Uterus (tissue), 4 donors: Measurements from ENCODE around the gene COL27A1. TPM values are rescaled to one million over a fixed set of nuclear protein-coding genes. Genes with fewer than 3 reads are reported as not detected.
"Not testable (repeated sequence)": the region's sequence is repeated elsewhere in the genome, so short reads cannot be mapped to it uniquely, and the experiment has no call there.

Experiments used
- DNase-seq, 2 donors: peaks; one replicate each; pipeline ENCODE4 v3.0.0-alpha.2; 2019 to 2020
- H3K27ac ChIP-seq, 2 donors: fragments of 200-600 bp; sonication (generic); 1 replicate in 1 of 2; 2 replicates in 1 of 2; pipeline ENCODE4 v1.5.1; 2016 to 2018
- H3K27me3 ChIP-seq, 2 donors: fragments of 200-600 bp; sonication (generic); one replicate each; pipeline ENCODE4 v1.5.1; 2018 to 2019; ENCODE audit warnings: control low read depth in 1 of 2
- H3K36me3 ChIP-seq, 2 donors: fragments of 200-600 bp; sonication (generic); one replicate each; pipeline ENCODE4 v1.5.1; 2019; ENCODE audit warnings: control low read depth in 1 of 2
- H3K4me1 ChIP-seq, 2 donors: fragments of 200-600 bp; sonication (generic); one replicate each; pipeline ENCODE4 v1.5.1; 2018 to 2019; ENCODE audit warnings: control low read depth in 1 of 2
- H3K4me3 ChIP-seq, 2 donors: fragments of 200-600 bp; sonication (generic); 1 replicate in 1 of 2; 2 replicates in 1 of 2; pipeline ENCODE4 v1.5.1; 2018 to 2019; ENCODE audit warnings: mild to moderate bottlenecking in 1 of 2
- H3K9me3 ChIP-seq, 2 donors: fragments of 200-600 bp; sonication (generic); one replicate each; pipeline ENCODE4 v1.5.1; 2019; ENCODE audit warnings: control low read depth in 1 of 2
- POLR2A ChIP-seq, 2 donors: fragments of 450-650 bp; IDR thresholded peaks; one replicate each; pipeline ENCODE4 v1.6.1; 2016; ENCODE audit warnings: antibody characterized with exemption in 2 of 2, mild to moderate bottlenecking in 1 of 2, moderate library complexity in 1 of 2
- intact Hi-C: fragments of 100-400 bp; cut with DNase I; formaldehyde crosslinking; loops from one replicate; pipeline ENCODE4 v1.15.1; 2023; ENCODE audit warnings: low total_unique reads
- total RNA-seq, 4 donors: library from RNA; depleted of rRNA in 3 of 4; stranded (reverse); fragments of >200 nt in 3 of 4; gene quantifications; one replicate each; pipeline versions ENCODE4 v1.1.0 to v1.2.4, GENCODE V29; 2014 to 2023
- TF ChIP-seq, protein P1 (sequence below), 4 experiments: fragments of 200-600 bp in 2 of 4; fragments of 450-650 bp in 2 of 4; sonication (generic) in 2 of 4; IDR thresholded peaks; one replicate each; pipeline ENCODE4 v1.5.1; 2016 to 2019; ENCODE audit warnings: antibody characterized with exemption in 4 of 4, mild to moderate bottlenecking in 2 of 4, moderate library complexity in 1 of 4
- donor health status: DM: yes; HTN: yes; CAD: no.

COL27A1 gene
- total RNA-seq, 4 donors from 2014 or later: 7.9 to 52.9 (median 43.3) TPM

DNA sequence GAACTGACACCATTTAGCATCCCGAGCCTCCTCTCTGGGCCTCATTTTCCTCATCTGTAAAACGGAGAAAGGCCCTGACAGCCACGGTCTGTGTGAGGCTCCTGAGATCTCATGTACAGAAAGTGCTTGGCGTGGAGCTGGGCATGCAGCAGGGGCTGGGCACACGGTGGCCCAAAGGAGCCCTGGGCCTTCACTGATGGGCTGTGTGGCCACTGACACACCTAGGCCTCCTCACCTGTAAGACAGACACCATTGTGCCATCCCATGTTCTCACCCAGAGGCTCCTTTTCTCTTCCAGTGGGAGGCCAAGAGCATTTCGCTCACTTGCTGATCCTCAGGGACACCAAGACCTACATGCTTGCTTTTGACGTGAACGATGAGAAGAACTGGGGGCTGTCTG, 169.2 kb downstream of the COL27A1 start:
- intact Hi-C loops: no loop called here

DNA sequence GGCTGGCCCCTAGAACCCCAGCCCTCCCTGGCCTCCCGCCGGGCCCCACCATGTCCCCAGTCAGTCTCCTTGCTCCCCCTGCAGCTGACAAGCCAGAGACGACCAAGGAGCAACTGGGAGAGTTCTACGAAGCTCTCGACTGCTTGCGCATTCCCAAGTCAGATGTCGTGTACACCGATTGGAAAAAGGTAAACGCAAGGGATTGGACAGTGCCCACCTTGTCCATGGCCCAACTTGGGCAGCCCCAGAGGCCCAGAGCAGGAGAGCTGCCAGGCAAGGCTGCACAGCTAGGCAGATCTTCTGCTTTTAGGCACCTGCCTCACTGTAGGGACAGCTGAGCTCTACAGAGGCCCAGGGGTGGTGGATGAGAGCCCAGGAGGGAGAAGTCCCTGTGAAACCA, 169.6 kb downstream of the COL27A1 start:
- DNase-seq, H3K27me3 ChIP-seq, H3K4me3 ChIP-seq, H3K36me3 ChIP-seq, H3K4me1 ChIP-seq, intact Hi-C loops, H3K27ac ChIP-seq, H3K9me3 ChIP-seq: not testable (repeated sequence)

More for the DNA sequence above, 169.2 kb downstream of the COL27A1 start:
- DNase-seq: no peak
- Histone ChIP-seq H3K9me3 (no peaks in the 10 kb centered on the region), H3K36me3 (no peaks in the 10 kb centered on the region), H3K4me1 (no peaks in the 10 kb centered on the region), H3K4me3 (no peak overlapping the region), H3K27ac (no peak overlapping the region), H3K27me3 (no peaks in the 10 kb centered on the region)
- TF ChIP-seq, protein P1, sequence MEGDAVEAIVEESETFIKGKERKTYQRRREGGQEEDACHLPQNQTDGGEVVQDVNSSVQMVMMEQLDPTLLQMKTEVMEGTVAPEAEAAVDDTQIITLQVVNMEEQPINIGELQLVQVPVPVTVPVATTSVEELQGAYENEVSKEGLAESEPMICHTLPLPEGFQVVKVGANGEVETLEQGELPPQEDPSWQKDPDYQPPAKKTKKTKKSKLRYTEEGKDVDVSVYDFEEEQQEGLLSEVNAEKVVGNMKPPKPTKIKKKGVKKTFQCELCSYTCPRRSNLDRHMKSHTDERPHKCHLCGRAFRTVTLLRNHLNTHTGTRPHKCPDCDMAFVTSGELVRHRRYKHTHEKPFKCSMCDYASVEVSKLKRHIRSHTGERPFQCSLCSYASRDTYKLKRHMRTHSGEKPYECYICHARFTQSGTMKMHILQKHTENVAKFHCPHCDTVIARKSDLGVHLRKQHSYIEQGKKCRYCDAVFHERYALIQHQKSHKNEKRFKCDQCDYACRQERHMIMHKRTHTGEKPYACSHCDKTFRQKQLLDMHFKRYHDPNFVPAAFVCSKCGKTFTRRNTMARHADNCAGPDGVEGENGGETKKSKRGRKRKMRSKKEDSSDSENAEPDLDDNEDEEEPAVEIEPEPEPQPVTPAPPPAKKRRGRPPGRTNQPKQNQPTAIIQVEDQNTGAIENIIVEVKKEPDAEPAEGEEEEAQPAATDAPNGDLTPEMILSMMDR (IDR thresholded peaks at IDR 0.05): no peak
- TF ChIP-seq POLR2A (IDR thresholded peaks at IDR 0.05): no peak

DNA sequence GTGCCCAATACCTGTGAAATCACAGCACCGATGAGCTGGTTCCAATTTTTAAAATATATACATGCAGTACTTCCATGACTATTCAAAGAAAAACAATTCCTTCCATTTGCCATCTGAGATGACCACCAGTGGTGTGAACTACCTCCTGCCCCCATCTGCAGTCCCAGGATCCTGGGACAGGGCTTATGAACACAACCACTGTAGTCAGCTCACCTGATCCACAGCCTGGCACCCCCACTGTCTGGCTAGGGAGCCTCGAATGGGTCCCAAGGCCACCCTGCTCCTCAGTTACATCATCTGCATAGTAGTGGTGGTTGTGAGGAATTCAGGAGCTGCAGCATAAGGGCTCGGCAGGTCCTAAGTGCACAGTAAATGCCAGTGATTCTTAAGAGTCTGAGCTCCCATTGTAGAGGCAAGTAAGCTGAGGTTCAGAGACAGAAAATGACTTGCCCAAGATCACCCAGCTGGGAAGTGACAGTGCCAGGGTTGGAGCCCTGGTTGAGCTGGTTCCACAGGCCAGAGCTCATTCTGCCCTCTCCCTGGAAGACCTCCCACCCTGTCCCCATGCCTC, 170.4 kb downstream of the COL27A1 start:
- H3K4me3 ChIP-seq, H3K27ac ChIP-seq, H3K4me1 ChIP-seq, intact Hi-C loops, DNase-seq, H3K36me3 ChIP-seq, H3K9me3 ChIP-seq, H3K27me3 ChIP-seq: not testable (repeated sequence)

DNA sequence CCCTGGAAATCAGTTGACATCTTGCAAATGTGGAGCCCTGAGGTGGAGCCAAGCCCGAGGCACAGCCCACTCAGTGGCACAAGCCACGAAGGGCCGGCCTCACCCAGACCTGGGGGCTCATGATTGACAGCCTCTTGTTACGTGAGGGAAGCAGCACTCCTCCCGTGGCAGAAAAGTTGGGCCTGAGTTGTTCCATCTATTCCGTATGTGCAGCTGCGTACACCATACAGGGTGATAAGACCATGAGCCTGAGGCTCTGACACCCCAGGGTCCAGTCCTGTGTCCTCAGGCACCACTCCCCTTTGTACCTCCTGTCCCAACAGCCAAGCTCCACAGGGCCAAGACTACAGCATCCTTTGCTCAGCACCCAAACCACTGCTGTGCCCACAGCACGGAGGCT, 172.4 kb downstream of the COL27A1 start:
- TF ChIP-seq, protein P1 (IDR thresholded peaks at IDR 0.05): no peak
- no peak for TF ChIP-seq POLR2A (IDR thresholded peaks at IDR 0.05)
- Histone ChIP-seq H3K27me3 (no peaks in the 10 kb centered on the region), H3K36me3 (no peaks in the 10 kb centered on the region), H3K9me3 (no peaks in the 10 kb centered on the region), H3K27ac (no peak overlapping the region), H3K4me3 (no peak overlapping the region), H3K4me1 (no peaks in the 10 kb centered on the region)
- intact Hi-C loops: no loop called here
- DNase-seq: no peak

DNA sequence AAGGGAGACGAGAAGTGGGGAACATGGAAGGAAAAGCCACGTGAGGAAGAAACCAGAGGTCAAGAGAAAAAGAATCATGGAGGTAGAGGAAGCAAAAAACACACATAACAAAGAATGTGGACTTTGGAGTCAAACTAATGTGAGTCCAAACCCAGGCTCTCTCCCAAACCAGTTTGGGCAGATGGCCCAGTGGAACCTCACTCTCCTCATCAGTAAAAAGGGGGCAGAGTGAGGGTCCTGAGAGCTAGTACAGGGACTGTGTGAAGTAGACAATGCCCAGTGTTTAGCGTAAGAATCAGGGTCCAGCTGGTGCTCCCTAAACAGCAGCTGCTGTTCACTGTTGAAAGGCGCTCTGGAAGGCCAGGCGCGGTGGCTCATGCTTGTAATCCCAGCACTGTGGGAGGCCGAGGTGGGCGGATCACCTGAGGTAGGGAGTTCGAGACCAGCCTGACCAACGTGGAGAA, 173.1 kb downstream of the COL27A1 start:
- H3K4me1 ChIP-seq, H3K27ac ChIP-seq, H3K27me3 ChIP-seq, H3K9me3 ChIP-seq, intact Hi-C loops, H3K36me3 ChIP-seq, DNase-seq, H3K4me3 ChIP-seq: not testable (repeated sequence)

DNA sequence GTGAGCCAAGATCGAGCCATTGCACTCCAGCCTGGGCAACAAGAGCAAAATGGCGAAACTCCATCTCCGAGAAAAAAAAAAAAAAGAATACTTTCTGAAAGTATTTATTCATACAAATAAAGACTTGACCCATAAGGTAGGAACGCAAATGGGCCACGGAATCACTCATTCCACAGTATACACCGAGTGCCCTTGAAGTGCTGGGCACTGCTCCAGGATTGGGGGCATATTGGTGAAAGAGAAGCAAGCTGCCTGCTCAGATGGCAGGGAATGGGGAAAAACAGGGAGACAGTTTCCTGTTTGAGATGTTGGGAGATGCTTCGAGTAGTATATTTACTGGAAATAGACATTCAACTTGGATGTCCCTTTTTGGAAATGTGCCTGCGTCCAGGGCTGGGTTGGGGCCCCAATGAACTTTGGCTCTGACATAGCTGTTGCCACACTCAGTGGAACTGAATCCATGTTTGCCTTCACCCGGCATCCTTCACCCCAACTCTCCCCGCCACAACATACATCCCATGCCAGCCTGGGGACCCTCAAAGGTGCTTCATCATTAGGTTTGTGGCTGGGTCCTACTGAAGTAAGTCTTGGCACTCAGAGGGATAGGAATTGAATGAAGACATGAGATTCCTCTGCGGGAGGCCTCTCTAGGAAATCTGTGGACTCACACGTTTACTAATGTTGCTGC, 173.7 kb downstream of the COL27A1 start:
- H3K27me3 ChIP-seq, H3K27ac ChIP-seq, H3K4me1 ChIP-seq, intact Hi-C loops, H3K36me3 ChIP-seq, H3K4me3 ChIP-seq, DNase-seq, H3K9me3 ChIP-seq: not testable (repeated sequence)

DNA sequence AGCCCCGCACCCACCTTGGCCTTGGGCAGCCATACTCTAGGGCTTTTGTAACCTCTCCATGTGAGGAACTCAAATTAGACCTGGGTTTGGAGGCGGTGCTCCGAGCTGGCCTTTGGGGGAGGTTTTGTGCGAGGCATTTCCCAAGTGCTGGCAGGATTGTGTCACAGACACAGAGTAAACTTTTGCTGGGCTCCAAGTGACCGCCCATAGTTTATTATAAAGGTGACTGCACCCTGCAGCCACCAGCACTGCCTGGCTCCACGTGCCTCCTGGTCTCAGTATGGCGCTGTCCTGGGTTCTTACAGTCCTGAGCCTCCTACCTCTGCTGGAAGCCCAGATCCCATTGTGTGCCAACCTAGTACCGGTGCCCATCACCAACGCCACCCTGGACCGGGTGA, 174.3 kb downstream of the COL27A1 start, which contains the start of gene ORM2:
TSS of gene ORM2 (plus strand) at position 245 of the 398 bp plus-strand sequence. CDS start at position 281, 36 bp downstream.
- DNase-seq, intact Hi-C loops: not testable (repeated sequence)

More for the DNA sequence above, 174.3 kb downstream of the COL27A1 start, which contains the start of gene ORM2:
- not testable (repeated sequence) for H3K27me3 ChIP-seq, H3K4me1 ChIP-seq, H3K36me3 ChIP-seq, H3K27ac ChIP-seq, H3K9me3 ChIP-seq, H3K4me3 ChIP-seq
